ENCODE data around the gene TM4SF4.

The TM4SF4 gene

DNA sequence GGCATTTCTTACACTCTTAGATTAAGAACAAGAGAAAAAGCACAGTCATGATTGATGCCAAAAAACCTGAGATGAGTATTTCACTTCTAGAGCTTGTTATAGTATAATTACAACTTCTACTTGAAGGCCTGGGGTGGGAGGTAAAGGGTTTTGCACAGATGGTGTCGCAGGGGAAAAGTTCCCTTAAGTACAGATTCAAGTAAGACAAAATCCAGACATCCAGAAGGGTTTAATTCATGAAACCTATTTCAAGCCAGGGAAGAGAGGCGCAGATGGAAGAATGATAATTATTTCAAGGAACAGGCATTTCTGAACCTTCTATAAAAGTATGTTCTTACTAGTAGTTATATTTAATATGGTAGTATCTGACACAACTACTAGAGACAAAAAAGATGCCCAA, 70.6 kb downstream of the TM4SF4 start:
- no peak for DNase-seq (ENCODE audit: extremely low read depth in 1 of 2, low read depth in 1 of 2)

DNA sequence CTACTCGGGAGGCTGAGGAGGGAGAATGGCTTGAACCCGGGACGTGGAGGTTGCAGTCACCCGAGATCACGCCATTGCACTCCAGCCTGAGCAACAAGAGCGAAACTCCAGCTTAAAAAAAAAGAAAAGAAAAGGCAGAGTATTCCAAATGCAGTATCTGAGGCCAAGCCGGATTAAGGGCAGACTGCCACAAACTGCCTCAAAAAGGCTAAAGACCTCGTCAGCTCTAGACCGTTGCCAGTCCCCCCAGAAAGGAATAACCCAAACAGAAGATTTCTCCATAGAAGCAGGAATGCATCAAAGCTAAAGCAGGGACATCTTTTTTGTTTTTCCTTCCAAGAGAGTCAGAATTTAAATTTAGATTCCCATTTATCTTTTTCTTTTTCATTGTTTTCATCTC, 72.9 kb downstream of the TM4SF4 start:
- no peak for DNase-seq (ENCODE audit: extremely low read depth in 1 of 2, low read depth in 1 of 2)

DNA sequence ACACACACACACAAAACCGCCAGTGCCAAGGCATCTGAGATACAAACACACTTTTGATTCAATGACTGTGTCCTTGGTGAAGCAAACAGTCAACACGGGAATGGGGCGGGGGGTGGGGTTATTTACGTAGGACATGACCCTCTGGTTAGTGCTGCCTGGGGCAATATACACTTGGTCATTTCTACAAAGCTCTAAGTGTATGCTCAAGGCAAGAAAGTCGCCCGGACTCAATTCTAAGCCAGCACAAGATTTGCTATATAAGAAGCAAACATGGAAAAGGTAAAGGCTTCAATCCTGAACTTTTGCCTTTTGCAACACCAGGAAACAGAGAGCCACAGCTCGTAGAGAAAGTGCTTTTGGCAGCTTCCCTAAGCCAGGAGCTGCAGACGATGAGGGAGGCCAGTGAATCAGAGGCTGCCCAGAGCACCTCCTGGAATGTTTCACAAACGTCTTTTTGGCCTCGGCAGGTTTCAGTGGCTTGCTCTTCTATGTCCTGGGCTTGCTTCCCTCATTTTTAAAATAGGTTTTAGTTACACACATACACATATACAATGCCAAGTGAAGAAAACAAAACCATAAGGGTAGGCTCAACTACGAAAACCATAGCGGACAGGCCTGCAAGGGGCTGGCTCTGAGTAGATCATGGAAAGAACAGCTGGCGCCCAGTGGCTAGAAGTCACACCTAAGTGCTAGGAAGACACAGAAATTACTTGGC, 73.6 kb downstream of the TM4SF4 start:
- DNase-seq (ENCODE audit: extremely low read depth in 1 of 2, low read depth in 1 of 2) = no peak

DNA sequence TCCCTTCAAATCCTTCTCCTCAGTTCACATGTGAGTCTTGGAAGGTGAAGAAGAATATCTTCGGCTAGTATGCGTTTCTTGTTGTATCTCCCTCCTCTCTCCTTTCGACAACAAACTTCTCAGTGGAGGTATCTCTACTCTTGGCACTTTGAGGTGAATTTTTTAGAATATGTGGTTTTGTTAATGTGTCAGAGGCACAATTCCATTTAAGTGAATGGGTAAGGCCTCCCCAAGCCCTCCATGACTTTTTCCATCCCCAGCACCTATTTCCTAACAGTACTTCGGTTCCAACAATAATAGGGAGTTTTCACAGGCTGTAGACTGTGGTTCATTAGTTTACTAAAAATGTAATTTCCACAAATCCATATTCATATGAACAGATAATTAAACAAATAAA, 74.2 kb downstream of the TM4SF4 start:
- DNase-seq (ENCODE audit: extremely low read depth in 1 of 2, low read depth in 1 of 2) = no peak

DNA sequence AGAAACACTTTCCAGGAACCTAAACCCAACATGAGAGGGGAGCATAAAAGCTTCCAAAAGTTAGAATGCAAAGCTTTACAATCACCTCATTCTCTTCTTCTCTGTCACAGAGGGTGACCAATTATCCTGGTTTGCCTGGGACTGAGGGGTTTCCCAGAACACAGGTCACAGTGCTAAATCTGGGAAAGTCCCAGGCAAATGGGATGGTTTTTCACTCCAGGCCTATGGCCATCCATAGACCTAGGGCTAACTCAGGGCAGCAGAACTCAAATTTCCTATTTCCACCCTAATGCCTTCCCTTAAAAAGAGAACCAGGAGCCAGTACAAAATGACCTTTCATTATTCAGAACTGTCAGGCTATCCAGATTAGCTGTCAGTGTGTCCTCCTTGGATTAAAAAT, 77.0 kb downstream of the TM4SF4 start:
- DNase-seq (ENCODE audit: extremely low read depth in 1 of 2, low read depth in 1 of 2) = no peak

DNA sequence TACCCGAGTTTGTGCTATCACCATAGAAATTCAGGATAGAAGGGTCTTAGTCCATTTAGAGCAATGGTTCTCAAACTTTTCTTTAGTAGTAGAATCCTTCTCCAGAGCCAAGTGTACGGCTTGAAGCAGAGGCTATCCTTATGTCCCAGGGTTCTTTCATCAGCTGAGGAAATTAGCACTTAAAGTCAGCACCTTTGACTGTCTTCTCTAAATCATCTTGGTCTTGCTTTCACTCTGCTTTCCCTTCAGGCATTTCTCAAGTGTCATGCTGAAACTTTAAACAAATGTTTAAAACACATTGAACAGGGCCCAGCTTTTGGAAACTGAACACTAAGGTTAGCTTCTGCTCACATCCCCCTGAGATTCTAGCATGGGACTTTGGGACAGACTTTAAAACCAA, 78.2 kb downstream of the TM4SF4 start:
- DNase-seq (ENCODE audit: extremely low read depth in 1 of 2, low read depth in 1 of 2) = no peak

Measured in stimulated activated CD8-positive, alpha-beta memory T cell treated with anti-CD3 and anti-CD28 coated beads, Interleukin-7, amount 100 ng/mL, for 48 hours (primary cell).